ENCODE data around the gene OR10V1.
A peak's percentile ranks its signal among the peaks of the same experiment; 100 is the strongest.

OR10V1 gene

GRCh38 chr11:59728154-59728553 lies 14.5 kb upstream of the OR10V1 start:
- no peak for DNase-seq
- Histone ChIP-seq H3K27ac (no peak overlapping the region), H3K36me3 (no peaks in the 10 kb centered on the region), H3K4me3 (ENCODE audit: low read depth, low read length) (no peak overlapping the region), H3K9me3 (ENCODE audit: severe bottlenecking) (no peaks in the 10 kb centered on the region), H3K27me3 (ENCODE audit: insufficient read depth, low read depth, severe bottlenecking) (no peaks in the 10 kb centered on the region)
- no peak for TF ChIP-seq CTCF (IDR thresholded peaks at IDR 0.05; ENCODE audit: low read depth, low read length)

GRCh38 chr11:59727426-59727825 lies 13.8 kb upstream of the OR10V1 start:
- no peaks in the 10 kb centered on the region for H3K9me3 ChIP-seq (ENCODE audit: severe bottlenecking)
- no peak for DNase-seq
- no peak overlapping the region for H3K27ac ChIP-seq
- no peak overlapping the region for H3K4me3 ChIP-seq (ENCODE audit: low read depth, low read length)
- TF ChIP-seq CTCF (IDR thresholded peaks at IDR 0.05; ENCODE audit: low read depth, low read length), result no peak
- no peaks in the 10 kb centered on the region for H3K27me3 ChIP-seq (ENCODE audit: insufficient read depth, low read depth, severe bottlenecking)
- H3K36me3 ChIP-seq, result no peaks in the 10 kb centered on the region

GRCh38 chr11:59724066-59724465 lies 10.4 kb upstream of the OR10V1 start:
- H3K4me3 ChIP-seq (ENCODE audit: low read depth, low read length), result no peak overlapping the region
- TF ChIP-seq CTCF (IDR thresholded peaks at IDR 0.05; ENCODE audit: low read depth, low read length), result no peak
- no peaks in the 10 kb centered on the region for H3K27me3 ChIP-seq (ENCODE audit: insufficient read depth, low read depth, severe bottlenecking)
- no peaks in the 10 kb centered on the region for H3K9me3 ChIP-seq (ENCODE audit: severe bottlenecking)
- no peak for DNase-seq
- no peaks in the 10 kb centered on the region for H3K36me3 ChIP-seq
- no peak overlapping the region for H3K27ac ChIP-seq

- Histone ChIP-seq H3K36me3 (no peaks in the 10 kb centered on the region), H3K27me3 (ENCODE audit: insufficient read depth, low read depth, severe bottlenecking) (no peaks in the 10 kb centered on the region), H3K27ac (no peak overlapping the region), H3K9me3 (ENCODE audit: severe bottlenecking) (no peaks in the 10 kb centered on the region), H3K4me3 (ENCODE audit: low read depth, low read length) (no peak overlapping the region)
- TF ChIP-seq CTCF (IDR thresholded peaks at IDR 0.05; ENCODE audit: low read depth, low read length), result no peak
- DNase-seq, result no peak
These were observed 5.9 kb upstream of the OR10V1 start for GRCh38 chr11:59719556-59719955.

- DNase-seq, result peak; percentile 52
- Histone ChIP-seq H3K4me3 (ENCODE audit: low read depth, low read length) (no peak overlapping the region), H3K9me3 (ENCODE audit: severe bottlenecking) (no peaks in the 10 kb centered on the region), H3K36me3 (no peaks in the 10 kb centered on the region), H3K27me3 (ENCODE audit: insufficient read depth, low read depth, severe bottlenecking) (no peaks in the 10 kb centered on the region), H3K27ac (peak overlapping the region; percentile 62)
- no peak for TF ChIP-seq CTCF (IDR thresholded peaks at IDR 0.05; ENCODE audit: low read depth, low read length)
These were observed 2.4 kb upstream of the OR10V1 start for GRCh38 chr11:59716051-59716450.

GRCh38 chr11:59710136-59710847 lies 3.4 kb downstream of the OR10V1 start:
- peaks cover 2% of the 10 kb centered on the region for H3K9me3 ChIP-seq (ENCODE audit: severe bottlenecking)
- no peaks in the 10 kb centered on the region for H3K27me3 ChIP-seq (ENCODE audit: insufficient read depth, low read depth, severe bottlenecking)
- peak; percentile 14 for DNase-seq
- no peak overlapping the region for H3K4me3 ChIP-seq (ENCODE audit: low read depth, low read length)
- no peaks in the 10 kb centered on the region for H3K36me3 ChIP-seq
- H3K27ac ChIP-seq, result no peak overlapping the region
- no peak for TF ChIP-seq CTCF (IDR thresholded peaks at IDR 0.05; ENCODE audit: low read depth, low read length)
